Measurements from ENCODE around the gene C12orf76. TPM values are rescaled to one million over a fixed set of nuclear protein-coding genes. Genes with fewer than 3 reads are reported as not detected.

Gene C12orf76
- total RNA-seq, 1 donor from 2014 or later, result 29.3 TPM

DNA sequence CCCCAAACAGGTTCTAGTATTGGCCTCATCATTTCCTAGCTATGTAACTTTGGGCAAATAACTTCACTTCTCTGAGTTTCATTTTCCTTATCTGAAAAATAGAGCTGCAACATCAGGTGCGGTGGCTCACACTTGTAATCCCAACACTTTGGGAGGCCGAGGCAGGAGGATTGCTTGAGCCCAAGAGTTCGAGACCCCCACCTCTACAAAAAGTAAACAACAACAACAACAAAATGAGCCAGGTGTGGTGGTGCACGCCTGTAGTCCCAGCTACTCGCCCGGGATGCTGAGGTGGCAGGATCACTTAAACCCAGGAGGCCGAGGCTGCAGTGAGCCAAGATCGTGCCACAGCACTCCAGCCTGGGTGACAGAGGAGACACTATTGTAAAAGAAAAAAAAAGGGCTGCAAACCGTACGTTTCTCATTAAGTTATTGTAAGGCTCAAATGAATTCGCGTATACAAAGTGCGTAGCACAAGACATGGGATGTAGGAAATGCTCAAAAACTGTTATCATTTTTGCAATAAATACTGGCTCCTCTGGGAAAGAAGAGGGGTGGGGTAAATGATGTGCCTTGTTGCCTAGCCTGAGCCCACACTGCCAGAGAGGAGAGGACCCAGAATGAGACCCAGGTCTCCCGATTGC lies 903 bp downstream of the C12orf76 start:
- Mint-ChIP-seq H3K36me3 (ENCODE audit: insufficient read depth) (peaks cover 7% of the 10 kb centered on the region), H3K4me3 (ENCODE audit: low read depth) (peak overlapping the region; percentile 81), H3K27ac (peak overlapping the region; percentile 56), H3K9me3 (ENCODE audit: low read depth) (no peaks in the 10 kb centered on the region), H3K27me3 (no peaks in the 10 kb centered on the region), H3K4me1 (ENCODE audit: low read depth) (peaks cover 22% of the 10 kb centered on the region)
- TF ChIP-seq CTCF (IDR thresholded peaks at IDR 0.05; ENCODE audit: unreplicated experiment), result no peak
- no peak for DNase-seq (ENCODE audit: low spot score, unreplicated experiment)

DNA sequence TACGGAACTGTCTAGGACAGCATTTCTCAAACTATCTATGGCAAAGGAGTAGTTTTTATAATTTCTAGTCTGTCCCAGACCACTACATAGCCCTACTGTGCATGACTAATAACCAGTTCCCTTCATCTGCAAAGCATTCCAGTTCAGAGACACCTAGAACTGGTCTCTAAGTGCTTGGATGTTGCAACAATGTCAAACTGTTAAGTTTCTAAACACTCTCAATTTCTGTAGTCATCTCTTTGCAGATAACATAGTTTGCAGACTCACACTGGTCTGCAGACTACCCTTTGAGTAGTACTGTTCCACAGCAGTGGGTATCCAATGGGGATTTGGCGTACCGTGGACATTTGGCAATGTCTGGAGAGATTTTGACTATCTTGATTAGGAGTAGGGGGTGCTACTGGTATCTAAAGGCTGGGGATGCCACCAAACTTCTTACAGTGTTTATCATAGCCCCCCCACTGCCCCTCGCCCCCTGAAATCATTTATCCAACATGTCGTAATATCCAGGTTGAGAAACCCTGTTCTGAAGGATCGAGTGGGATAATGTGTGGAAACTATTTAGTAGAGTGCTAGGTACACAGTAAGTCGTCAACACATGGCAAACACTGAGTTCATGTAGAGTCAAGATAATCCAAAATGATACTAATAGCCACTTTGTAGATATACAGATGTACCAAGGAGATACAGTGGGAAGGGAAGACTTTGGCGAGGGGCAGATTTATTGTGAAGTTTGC lies 1.7 kb downstream of the C12orf76 start:
- TF ChIP-seq CTCF (IDR thresholded peaks at IDR 0.05; ENCODE audit: unreplicated experiment), result no peak
- Mint-ChIP-seq H3K4me1 (ENCODE audit: low read depth) (peaks cover 25% of the 10 kb centered on the region), H3K4me3 (ENCODE audit: low read depth) (peak overlapping the region; percentile 81), H3K27me3 (no peaks in the 10 kb centered on the region), H3K36me3 (ENCODE audit: insufficient read depth) (peaks cover 10% of the 10 kb centered on the region), H3K27ac (no peak overlapping the region), H3K9me3 (ENCODE audit: low read depth) (no peaks in the 10 kb centered on the region)
- DNase-seq (ENCODE audit: low spot score, unreplicated experiment), result no peak

GRCh38 chr12:110042264-110042663 lies 6.1 kb downstream of the C12orf76 start:
- no peak for DNase-seq (ENCODE audit: low spot score, unreplicated experiment)
- no peaks in the 10 kb centered on the region for H3K27me3 Mint-ChIP-seq
- no peak overlapping the region for H3K4me3 Mint-ChIP-seq (ENCODE audit: low read depth)
- peaks cover 16% of the 10 kb centered on the region for H3K36me3 Mint-ChIP-seq (ENCODE audit: insufficient read depth)
- peak overlapping the region; percentile 96 for H3K27ac Mint-ChIP-seq
- peaks cover 28% of the 10 kb centered on the region for H3K4me1 Mint-ChIP-seq (ENCODE audit: low read depth)
- H3K9me3 Mint-ChIP-seq (ENCODE audit: low read depth), result no peaks in the 10 kb centered on the region
- no peak for TF ChIP-seq CTCF (IDR thresholded peaks at IDR 0.05; ENCODE audit: unreplicated experiment)

DNA sequence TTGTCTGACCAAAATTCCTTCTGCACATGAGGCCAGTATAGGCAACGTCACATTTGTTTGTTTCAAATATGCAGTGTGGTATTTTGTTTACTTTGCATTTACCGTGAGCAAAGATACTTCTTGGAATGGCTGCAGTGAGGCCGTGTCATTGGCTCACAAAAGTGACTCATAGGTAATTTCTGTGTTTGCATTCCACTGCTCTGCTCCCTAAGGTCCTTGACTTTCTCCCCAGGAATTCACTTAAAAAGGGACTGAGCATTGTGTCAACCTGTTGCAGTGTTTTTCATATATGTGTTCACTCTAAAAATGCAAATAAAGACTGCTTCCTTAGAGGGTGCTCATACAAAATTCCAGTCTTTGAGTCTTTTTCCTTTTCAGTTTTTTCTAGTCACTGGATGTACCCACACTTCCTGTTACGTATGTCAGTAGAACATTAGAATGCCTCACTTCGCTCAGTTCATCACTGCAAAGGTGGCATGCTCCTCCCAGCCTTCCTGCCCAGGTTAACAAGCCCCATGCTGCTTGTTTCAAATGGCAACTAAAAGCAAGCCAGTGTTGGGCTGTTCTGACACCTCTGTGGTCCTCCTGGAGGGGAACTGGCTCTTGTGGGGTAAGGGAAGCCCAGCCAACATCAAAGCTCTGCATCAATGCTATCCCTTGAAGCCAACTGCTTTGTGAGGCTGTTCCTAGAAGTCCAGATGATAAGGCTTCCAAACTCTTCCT lies 9.1 kb downstream of the C12orf76 start:
- H3K27me3 Mint-ChIP-seq, result no peaks in the 10 kb centered on the region
- H3K27ac Mint-ChIP-seq, result peak overlapping the region; percentile 99
- no peaks in the 10 kb centered on the region for H3K9me3 Mint-ChIP-seq (ENCODE audit: low read depth)
- no peak for TF ChIP-seq CTCF (IDR thresholded peaks at IDR 0.05; ENCODE audit: unreplicated experiment)
- H3K4me3 Mint-ChIP-seq (ENCODE audit: low read depth), result peak overlapping the region; percentile 33
- DNase-seq (ENCODE audit: low spot score, unreplicated experiment), result no peak
- peaks cover 21% of the 10 kb centered on the region for H3K36me3 Mint-ChIP-seq (ENCODE audit: insufficient read depth)
- peaks cover 25% of the 10 kb centered on the region for H3K4me1 Mint-ChIP-seq (ENCODE audit: low read depth)

DNA sequence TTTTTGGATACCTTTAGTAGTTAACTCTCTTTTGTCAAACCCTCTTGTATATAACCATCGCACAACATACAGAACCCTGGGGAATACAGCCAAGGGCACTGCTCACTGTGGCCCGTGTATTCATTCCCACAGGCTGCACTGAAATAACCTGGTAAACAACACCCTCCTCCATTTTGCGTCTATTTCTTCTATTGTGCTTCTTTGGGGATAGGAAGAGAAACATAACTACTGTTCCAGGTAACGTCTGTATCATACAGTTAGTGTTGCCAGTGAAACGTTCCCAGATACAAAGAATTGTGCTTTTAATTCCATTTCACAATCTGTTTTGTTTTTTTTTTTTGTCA lies 9.6 kb downstream of the C12orf76 start:
- Mint-ChIP-seq H3K27me3 (no peaks in the 10 kb centered on the region), H3K36me3 (ENCODE audit: insufficient read depth) (peaks cover 22% of the 10 kb centered on the region), H3K4me1 (ENCODE audit: low read depth) (peaks cover 25% of the 10 kb centered on the region), H3K27ac (peak overlapping the region; percentile 99), H3K9me3 (ENCODE audit: low read depth) (no peaks in the 10 kb centered on the region), H3K4me3 (ENCODE audit: low read depth) (peak overlapping the region; percentile 33)
- no peak for DNase-seq (ENCODE audit: low spot score, unreplicated experiment)
- no peak for TF ChIP-seq CTCF (IDR thresholded peaks at IDR 0.05; ENCODE audit: unreplicated experiment)
